HEK293 (cell line): Measurements from ENCODE around the gene ASCL2.
A peak's percentile ranks its signal among the peaks of the same experiment; 100 is the strongest.

Experiments used
- CTCF ChIA-PET: fragments of 350-600 bp; formaldehyde crosslinking; extraction: SDS; loops from one replicate; lab custom pipeline; 2021; ENCODE audit warnings: antibody characterized with exemption; lab: Yijun Ruan, JAX
- POLR2A ChIA-PET: fragments of 300-600 bp; formaldehyde crosslinking; extraction: SDS; loops from one replicate; lab custom pipeline; 2020; ENCODE audit warnings: antibody characterized with exemption, inconsistent platforms; lab: Yijun Ruan, JAX
- H3K27ac ChIP-seq: fragments of 200-500 bp; sonication (Bioruptor generic); 2 replicates; pipeline ENCODE4 v1.5.1; 2014; ENCODE audit warnings: low read depth, low read length, control low read depth, inconsistent platforms; ENCODE audit errors: extremely low read depth
- H3K36me3 ChIP-seq, 2 experiments: fragments of 200-500 bp in 1 of 2; sonication (Bioruptor generic) in 1 of 2; 1 replicate in 1 of 2; 2 replicates in 1 of 2; pipeline ENCODE4 v1.5.1; 2014 to 2017; ENCODE audit warnings: inconsistent platforms in 2 of 2, low read length in 2 of 2; ENCODE audit not compliant: control insufficient read depth in 2 of 2, insufficient read depth in 1 of 2
- H3K4me1 ChIP-seq: fragments of 200-500 bp; sonication (Bioruptor generic); 2 replicates; pipeline ENCODE4 v1.5.1; 2014; ENCODE audit warnings: mild to moderate bottlenecking, low read length, inconsistent platforms; ENCODE audit not compliant: control insufficient read depth, insufficient read depth
- H3K4me3 ChIP-seq: 2 replicates; pipeline ENCODE4 v1.5.1; 2011; ENCODE audit warnings: low read depth, mild to moderate bottlenecking, control low read depth, low read length, moderate library complexity
- H3K9me3 ChIP-seq: fragments of 200-500 bp; sonication (Bioruptor generic); 2 replicates; pipeline ENCODE4 v1.5.1; 2014; ENCODE audit warnings: low read depth, low read length, inconsistent platforms; ENCODE audit not compliant: control insufficient read depth, insufficient read depth
- GLIS1 ChIP-seq: fragments of 450-650 bp; formaldehyde crosslinking; IDR thresholded peaks from 2 replicates; pipeline ENCODE4 v1.5.1; 2016; ENCODE audit warnings: missing biosample characterization, missing genetic modification characterization
- PBX3 ChIP-seq: sonication (generic); formaldehyde crosslinking; IDR thresholded peaks from 2 replicates; pipeline ENCODE4 v1.8.1; 2022; ENCODE audit warnings: mild to moderate bottlenecking, moderate library complexity, missing genetic modification reagents
- ZBTB8A ChIP-seq: fragments of 450-650 bp; formaldehyde crosslinking; IDR thresholded peaks from 2 replicates; pipeline ENCODE4 v1.5.1; 2016; ENCODE audit warnings: missing biosample characterization, missing genetic modification characterization
- ZNF174 ChIP-seq: fragments of 450-650 bp; formaldehyde crosslinking; IDR thresholded peaks from 2 replicates; pipeline ENCODE4 v1.5.0; 2017; ENCODE audit warnings: missing biosample characterization, mild to moderate bottlenecking, missing genetic modification characterization
- ZNF202 ChIP-seq: fragments of 450-650 bp; formaldehyde crosslinking; IDR thresholded peaks from 2 replicates; pipeline ENCODE4 v1.5.1; 2016; ENCODE audit warnings: missing biosample characterization, missing genetic modification characterization, borderline replicate concordance
- ZNF211 ChIP-seq: fragments of 450-650 bp; formaldehyde crosslinking; IDR thresholded peaks from 2 replicates; pipeline ENCODE4 v1.5.1; 2016; ENCODE audit warnings: low read depth, missing biosample characterization, missing genetic modification characterization
- ZNF23 ChIP-seq: fragments of 450-650 bp; formaldehyde crosslinking; IDR thresholded peaks from 2 replicates; pipeline ENCODE4 v1.5.1; 2016; ENCODE audit warnings: missing biosample characterization, missing genetic modification characterization, borderline replicate concordance
- ZNF274 ChIP-seq, 2 experiments: fragments of 200-500 bp in 1 of 2; fragments of 450-650 bp in 1 of 2; sonication (Bioruptor generic) in 1 of 2; formaldehyde crosslinking in 1 of 2; IDR thresholded peaks; 2 replicates each; pipeline versions ENCODE4 v1.5.1 to v1.6.1; 2014 to 2016; ENCODE audit warnings: borderline replicate concordance in 1 of 2, inconsistent platforms in 1 of 2, low read length in 1 of 2, missing biosample characterization in 1 of 2, missing genetic modification characterization in 1 of 2
- ZNF324 ChIP-seq: fragments of 450-650 bp; formaldehyde crosslinking; IDR thresholded peaks from 2 replicates; pipeline ENCODE4 v1.5.1; 2016; ENCODE audit warnings: missing biosample characterization, missing genetic modification characterization
- ZNF341 ChIP-seq: fragments of 450-650 bp; formaldehyde crosslinking; IDR thresholded peaks from 2 replicates; pipeline ENCODE4; 2016; ENCODE audit warnings: low read depth, missing biosample characterization, missing genetic modification characterization
- ZNF398 ChIP-seq: fragments of 450-650 bp; formaldehyde crosslinking; IDR thresholded peaks from 2 replicates; pipeline ENCODE4 v1.5.1; 2017; ENCODE audit warnings: missing biosample characterization, missing genetic modification characterization
- ZNF449 ChIP-seq: fragments of 450-650 bp; formaldehyde crosslinking; IDR thresholded peaks from 2 replicates; pipeline ENCODE4 v1.5.1; 2017; ENCODE audit warnings: missing biosample characterization, mild to moderate bottlenecking, missing genetic modification characterization, moderate library complexity
- ZNF510 ChIP-seq: fragments of 450-650 bp; formaldehyde crosslinking; IDR thresholded peaks from 2 replicates; pipeline ENCODE4 v1.5.1; 2018; ENCODE audit warnings: mild to moderate bottlenecking, missing genetic modification characterization, missing biosample characterization; ENCODE audit not compliant: insufficient replicate concordance
- ZNF548 ChIP-seq: fragments of 450-650 bp; formaldehyde crosslinking; IDR thresholded peaks from 2 replicates; pipeline ENCODE4 v1.5.1; 2016; ENCODE audit warnings: missing biosample characterization, missing genetic modification characterization
- ZNF571 ChIP-seq: fragments of 450-650 bp; formaldehyde crosslinking; IDR thresholded peaks from 2 replicates; pipeline ENCODE4 v1.5.0; 2017; ENCODE audit warnings: missing biosample characterization, missing genetic modification characterization
- ZNF624 ChIP-seq: fragments of 450-650 bp; formaldehyde crosslinking; IDR thresholded peaks from 2 replicates; pipeline ENCODE4 v1.5.1; 2017; ENCODE audit warnings: missing biosample characterization, missing genetic modification characterization
- ZNF660 ChIP-seq: fragments of 450-650 bp; IDR thresholded peaks from 2 replicates; pipeline ENCODE4 v1.5.1; 2018; ENCODE audit warnings: missing biosample characterization, mild to moderate bottlenecking, missing genetic modification characterization
- ZNF707 ChIP-seq: fragments of 450-650 bp; formaldehyde crosslinking; IDR thresholded peaks from 2 replicates; pipeline ENCODE4 v1.5.1; 2016; ENCODE audit warnings: missing biosample characterization, missing genetic modification characterization
- ZNF830 ChIP-seq: fragments of 450-650 bp; IDR thresholded peaks from 2 replicates; pipeline ENCODE4 v1.5.0; 2018; ENCODE audit warnings: missing biosample characterization, missing genetic modification characterization, low read depth, mild to moderate bottlenecking, moderate library complexity
- ZSCAN5A ChIP-seq: fragments of 450-650 bp; formaldehyde crosslinking; IDR thresholded peaks from 2 replicates; pipeline ENCODE4 v1.5.1; 2016; ENCODE audit warnings: missing biosample characterization, missing genetic modification characterization

ASCL2 gene

GRCh38 chr11:2222451-2222850 is 47.9 kb downstream of the ASCL2 start (continued):
- TF ChIP-seq ZNF202 (tag by site-specific recombination): no peak
- no peak for TF ChIP-seq ZNF341 (tag by site-specific recombination)
- TF ChIP-seq ZNF174 (tag by site-specific recombination): no peak
- TF ChIP-seq ZNF398: no peak
- no peak for TF ChIP-seq ZBTB8A (tag by site-specific recombination)
- TF ChIP-seq ZNF324 (tag by site-specific recombination): no peak
- TF ChIP-seq ZNF624: no peak
- TF ChIP-seq ZNF571 (tag by site-specific recombination): no peak

GRCh38 chr11:2221591-2221990 is 48.8 kb downstream of the ASCL2 start:
- POLR2A ChIA-PET: interaction anchor here (0.7 kb wide), 1 partner anchor 386 kb away, joined by 3 read pairs; no protein-coding TSS in a partner anchor
- CTCF ChIA-PET: no interaction called here
- H3K9me3 ChIP-seq: no peaks in the 10 kb centered on the region
- H3K4me3 ChIP-seq: no peak overlapping the region
- no peak overlapping the region for H3K27ac ChIP-seq
- no peaks in the 10 kb centered on the region for H3K36me3 ChIP-seq
- no peaks in the 10 kb centered on the region for H3K4me1 ChIP-seq
- TF ChIP-seq ZNF660 (tag by site-specific recombination): no peak
- no peak for TF ChIP-seq ZNF830
- TF ChIP-seq ZSCAN5A (tag by site-specific recombination): no peak
- no peak for TF ChIP-seq ZNF23 (tag by site-specific recombination)
- no peak for TF ChIP-seq ZNF211
- TF ChIP-seq ZNF274 (IDR thresholded peaks at IDR 0.05; ENCODE audit: low read length): no peak
- TF ChIP-seq ZNF274 (tag by site-specific recombination; IDR thresholded peaks at IDR 0.05; ENCODE audit: borderline replicate concordance): no peak
- no peak for TF ChIP-seq ZNF510 (tag by site-specific recombination)

GRCh38 chr11:2221024-2221423 is 49.4 kb downstream of the ASCL2 start:
- H3K4me1 ChIP-seq: no peaks in the 10 kb centered on the region
- no peaks in the 10 kb centered on the region for H3K36me3 ChIP-seq
- ChIA-PET POLR2A (no interaction called here), CTCF (no interaction called here)
- TF ChIP-seq PBX3 (CRISPR knock-in tag): no peak
- H3K9me3 ChIP-seq: no peaks in the 10 kb centered on the region
- no peak overlapping the region for H3K4me3 ChIP-seq
- H3K27ac ChIP-seq: no peak overlapping the region

GRCh38 chr11:2220173-2220771 is 50.1 kb downstream of the ASCL2 start:
- no peaks in the 10 kb centered on the region for H3K4me1 ChIP-seq
- no peaks in the 10 kb centered on the region for H3K9me3 ChIP-seq
- ChIA-PET POLR2A (no interaction called here), CTCF (no interaction called here)
- no peaks in the 10 kb centered on the region for H3K36me3 ChIP-seq
- TF ChIP-seq ZNF548 (no peak), ZNF449 (tag by site-specific recombination) (no peak), ZNF707 (tag by site-specific recombination) (0 out of 2 replicates have a peak, but pooled peaks have one; percentile 66), GLIS1 (tag by site-specific recombination) (no peak)
- no peak overlapping the region for H3K27ac ChIP-seq
- H3K4me3 ChIP-seq: no peak overlapping the region
